HL-60 (cell line): ENCODE results near the gene DHCR24.

Experiments used
- CTCF ChIP-seq: IDR thresholded peaks from one replicate; pipeline ENCODE4 v1.5.1; 2011; ENCODE audit warnings: low read length, control low read depth, inconsistent platforms; ENCODE audit not compliant: insufficient read depth
- GABPA ChIP-seq: IDR thresholded peaks from 2 replicates; pipeline ENCODE4 v1.6.1; 2012; ENCODE audit warnings: low read depth
- POLR2AphosphoS5 ChIP-seq: IDR thresholded peaks from 2 replicates; pipeline ENCODE4 v1.6.1; 2012; ENCODE audit warnings: low read depth
- REST ChIP-seq: IDR thresholded peaks from 2 replicates; pipeline ENCODE4 v1.6.1; 2012; ENCODE audit warnings: low read depth; ENCODE audit not compliant: insufficient replicate concordance

- TF ChIP-seq CTCF (no peak), REST (no peak), POLR2AphosphoS5 (no peak), GABPA (no peak)
Observed at GRCh38 chr1:54850737-54851136, 36.3 kb downstream of the DHCR24 start.
